ENCODE measurements around the gene KCNAB2.
"Not testable (repeated sequence)": the region's sequence is repeated elsewhere in the genome, so short reads cannot be mapped to it uniquely, and the experiment has no call there.

KCNAB2 gene

DNA sequence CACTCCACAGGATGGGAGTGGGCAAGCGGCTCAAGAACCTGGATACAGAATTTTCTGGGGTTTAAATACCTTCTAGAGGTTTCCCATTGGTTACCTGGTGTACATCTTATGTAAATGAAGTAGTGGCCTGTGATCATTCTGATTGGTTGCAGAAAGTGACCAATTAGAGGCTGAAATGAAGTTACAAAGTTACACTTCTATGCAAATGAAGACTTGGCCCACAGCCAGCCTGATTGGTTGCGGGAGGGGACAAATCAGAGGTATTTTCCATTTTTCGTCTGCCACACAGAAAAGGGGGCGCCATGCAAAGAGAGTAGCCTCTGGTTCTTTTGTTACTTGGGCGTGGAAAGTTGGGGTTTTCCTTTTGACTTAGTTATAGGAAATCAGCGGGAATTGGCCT lies 8.9 kb downstream of the KCNAB2 start:
- no peak for DNase-seq (ENCODE audit: low read depth in 2 of 2)

DNA sequence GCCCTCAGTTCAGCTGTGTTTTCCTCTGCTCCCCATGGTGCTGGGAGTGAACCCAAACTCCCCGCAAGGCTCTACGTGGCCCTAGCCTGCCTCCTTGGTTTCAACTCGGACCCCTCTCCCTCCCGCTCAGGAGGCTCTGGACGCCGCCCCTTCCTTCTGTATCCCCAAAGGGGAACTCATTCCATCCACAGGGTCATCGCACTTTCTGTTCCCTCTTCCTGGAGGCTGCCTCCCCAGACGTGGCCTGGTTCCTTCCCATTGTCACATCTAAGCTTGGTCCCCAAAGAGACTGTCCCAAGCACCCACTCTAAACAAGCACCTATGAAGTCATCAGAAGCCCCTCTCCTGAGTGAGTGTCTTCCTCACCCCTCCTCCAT lies 10.9 kb downstream of the KCNAB2 start:
- DNase-seq (ENCODE audit: low read depth in 2 of 2): no peak

DNA sequence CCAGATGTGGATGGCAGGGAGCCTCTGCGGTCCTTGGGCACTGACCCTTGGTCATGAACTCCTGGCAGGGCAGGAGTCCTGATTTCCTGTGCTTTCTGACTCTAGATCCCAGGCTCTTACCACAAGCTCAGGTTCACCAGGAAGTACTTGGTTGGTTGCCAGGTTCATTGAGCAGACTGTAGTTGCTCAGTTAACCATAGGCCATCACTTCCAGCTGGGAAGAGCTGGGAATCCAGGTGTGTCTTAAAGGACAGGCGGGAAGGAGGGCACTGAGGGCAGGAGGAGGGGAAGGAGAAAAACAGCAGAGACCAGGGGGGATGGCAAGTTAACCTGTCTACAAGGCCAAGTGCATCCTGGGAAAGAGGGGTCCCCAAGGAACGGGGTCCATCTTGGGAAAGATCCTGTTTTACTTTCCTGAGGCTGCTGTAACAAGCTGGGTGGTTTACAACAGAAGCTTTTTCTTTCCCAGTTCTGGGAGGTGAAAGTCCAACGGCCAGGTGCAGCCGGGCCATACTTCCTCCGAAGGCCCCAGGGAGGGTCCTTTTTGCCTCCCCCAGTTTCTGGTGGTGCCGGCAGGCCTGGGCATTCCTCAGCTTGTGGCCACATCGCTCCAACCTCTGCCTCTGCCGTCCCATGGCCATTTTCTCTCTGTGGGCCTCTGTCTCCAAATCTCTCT lies 11.6 kb downstream of the KCNAB2 start:
- no peak for DNase-seq (ENCODE audit: low read depth in 2 of 2)

DNA sequence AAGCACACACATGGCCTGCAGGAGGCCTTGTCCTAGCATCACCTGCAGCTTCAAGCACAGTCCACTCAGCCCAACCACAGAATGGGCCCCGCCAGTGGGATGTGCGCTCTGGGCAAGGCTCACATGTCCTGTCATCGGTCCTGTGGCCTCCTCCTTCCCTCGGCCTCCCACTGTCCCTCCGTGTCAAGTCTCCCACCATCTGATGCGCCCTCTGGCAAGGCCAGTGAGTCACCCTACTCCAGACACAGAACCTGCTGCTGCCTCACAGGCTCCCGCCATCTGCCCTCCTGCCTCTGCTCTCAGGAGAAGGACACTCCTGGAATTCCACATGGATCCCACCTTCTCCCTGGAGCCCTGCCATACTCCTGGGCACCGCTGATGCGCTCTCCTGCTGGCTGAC lies 14.2 kb downstream of the KCNAB2 start:
- no peak for DNase-seq (ENCODE audit: low read depth in 2 of 2)

DNA sequence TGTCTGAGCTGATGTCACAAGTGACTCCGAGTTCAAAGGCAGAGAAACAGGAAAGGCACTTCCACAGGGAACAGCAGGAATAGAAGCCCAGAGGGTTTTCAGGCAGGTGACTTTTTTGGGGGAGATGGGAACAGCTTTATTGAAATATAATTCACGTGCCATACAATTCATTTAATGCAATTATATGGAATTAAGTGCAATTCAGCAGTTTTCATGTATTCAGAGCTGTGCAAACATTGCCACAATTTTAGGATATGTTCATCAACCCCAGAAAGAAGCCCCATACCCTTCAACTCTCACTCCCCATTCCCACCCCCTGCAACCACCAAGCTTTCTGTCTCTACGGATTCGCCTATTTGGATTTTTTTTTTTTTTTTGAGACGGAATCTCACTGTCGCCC lies 17.0 kb downstream of the KCNAB2 start:
- no peak for DNase-seq (ENCODE audit: low read depth in 2 of 2)

DNA sequence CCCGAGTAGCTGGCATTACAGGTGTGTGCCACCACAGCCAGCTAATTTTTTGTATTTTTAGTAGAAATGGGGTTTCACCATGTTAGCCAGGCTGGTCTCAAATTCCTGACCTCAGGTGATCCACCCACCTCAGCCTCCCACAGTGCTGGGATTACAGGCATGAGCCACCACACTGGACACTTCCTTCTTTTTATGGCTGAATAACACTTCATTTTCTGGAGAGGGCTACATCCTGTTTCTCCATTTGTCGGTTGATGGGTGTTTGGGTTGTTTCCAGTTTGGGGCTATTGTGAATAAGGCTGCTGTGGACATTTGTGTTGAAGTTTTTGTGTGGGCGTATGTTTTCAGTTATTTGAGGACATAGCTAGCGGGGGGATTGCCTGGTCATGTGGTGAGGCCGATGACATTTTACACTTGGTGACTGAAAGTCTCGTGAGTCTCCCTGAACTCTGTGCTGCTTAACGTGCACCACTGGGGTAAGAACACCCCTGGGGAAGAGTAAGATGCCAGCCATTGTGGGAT lies 17.9 kb downstream of the KCNAB2 start:
- not testable (repeated sequence) for DNase-seq (ENCODE audit: low read depth in 2 of 2)

DNA sequence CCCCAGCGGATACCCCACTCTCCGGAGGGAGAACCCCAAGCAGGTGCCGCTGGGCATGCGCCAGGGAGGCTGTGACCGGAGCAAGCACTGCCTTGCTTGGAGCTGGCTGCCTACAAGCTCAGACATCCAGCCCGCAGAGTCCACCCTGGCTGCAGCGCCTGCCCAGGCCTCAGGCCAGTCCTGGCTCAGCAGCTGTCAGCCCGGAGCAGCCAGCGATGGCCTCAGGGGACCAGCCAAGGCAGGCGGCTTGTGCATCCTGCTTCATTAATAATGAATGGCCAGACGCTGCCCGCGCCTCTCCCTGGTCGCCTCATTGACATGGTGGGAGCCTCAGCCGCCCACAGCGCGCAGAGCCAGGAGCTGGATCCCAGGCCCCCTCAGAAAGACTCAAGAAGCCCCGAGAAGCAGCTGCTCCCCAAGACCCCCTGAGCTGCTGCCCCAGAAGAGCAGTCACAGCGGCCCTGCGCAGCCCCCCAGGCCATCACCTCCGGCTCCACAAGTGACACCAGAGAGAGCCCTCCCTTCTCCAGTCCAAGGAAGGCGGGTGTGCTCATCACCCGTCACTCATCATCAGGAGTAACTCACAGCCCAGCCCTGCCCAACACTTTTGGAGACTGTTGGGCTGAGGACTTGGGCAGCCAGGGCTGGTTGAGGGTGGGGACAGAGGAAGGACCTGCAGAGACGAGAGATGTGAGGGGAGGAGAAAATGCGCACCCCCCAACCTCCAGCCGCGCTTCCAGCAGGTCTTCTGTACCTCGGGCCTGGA lies 19.6 kb downstream of the KCNAB2 start:
- DNase-seq (ENCODE audit: low read depth in 2 of 2): no peak

DNA sequence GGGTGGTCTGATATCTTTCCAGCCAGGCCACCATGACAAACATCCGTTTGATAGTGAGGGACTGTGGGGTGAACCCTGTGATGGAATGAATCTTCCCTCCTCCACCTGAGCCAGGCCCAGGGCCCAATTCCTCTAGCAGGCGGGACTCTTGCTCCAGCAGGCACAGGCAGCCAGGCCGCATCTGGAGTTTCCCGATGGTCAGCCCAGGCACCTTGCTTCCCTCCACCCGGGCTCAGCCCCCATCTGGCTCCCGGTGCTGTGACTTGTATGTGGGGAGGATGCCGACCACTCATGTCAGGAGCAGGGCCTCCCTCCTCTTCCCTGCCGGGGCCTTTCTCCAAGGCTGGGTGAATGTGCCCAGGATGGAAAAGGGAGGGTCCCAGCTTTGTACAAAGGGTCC lies 21.0 kb downstream of the KCNAB2 start:
- no peak for DNase-seq (ENCODE audit: low read depth in 2 of 2)

DNA sequence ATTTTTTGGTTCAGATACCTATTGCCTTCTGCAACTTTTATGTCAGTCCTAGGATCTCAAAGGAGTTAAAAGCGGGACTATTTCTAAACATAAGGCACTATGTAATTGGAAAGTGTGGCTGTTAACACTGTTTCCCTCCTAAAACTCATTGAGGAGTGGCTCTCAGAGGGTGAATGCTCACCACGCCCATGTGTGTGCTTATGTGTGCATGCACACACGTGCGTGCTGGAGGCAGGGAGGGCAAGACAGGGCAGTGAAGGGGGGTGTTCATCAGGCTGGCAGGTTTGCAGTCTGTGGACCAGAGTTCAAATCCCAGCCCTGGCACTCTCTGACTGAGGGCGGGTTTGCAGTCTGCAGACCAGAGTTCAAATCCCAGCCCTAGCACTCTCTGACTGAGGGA lies 22.4 kb downstream of the KCNAB2 start:
- no peak for DNase-seq (ENCODE audit: low read depth in 2 of 2)

DNA sequence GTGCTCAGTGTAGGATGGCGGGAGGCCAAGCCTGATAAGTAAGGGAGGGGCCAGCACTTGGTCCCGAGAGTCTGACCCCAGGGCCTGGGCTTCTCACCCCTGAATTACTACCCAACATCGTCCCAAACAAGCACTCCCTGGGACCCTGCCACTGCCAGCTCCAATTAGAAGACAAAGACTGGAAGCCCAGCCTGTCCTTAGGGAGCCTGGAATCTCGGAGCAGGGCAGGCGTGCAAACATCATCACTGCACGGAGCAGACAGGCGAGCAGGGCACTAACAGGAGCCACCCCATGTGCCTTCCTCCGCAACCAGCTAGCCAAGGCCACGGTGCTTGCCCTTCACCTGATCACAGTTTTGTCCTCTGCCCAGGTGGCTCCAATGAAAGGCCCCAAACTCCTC lies 23.2 kb downstream of the KCNAB2 start:
- no peak for DNase-seq (ENCODE audit: low read depth in 2 of 2)

DNA sequence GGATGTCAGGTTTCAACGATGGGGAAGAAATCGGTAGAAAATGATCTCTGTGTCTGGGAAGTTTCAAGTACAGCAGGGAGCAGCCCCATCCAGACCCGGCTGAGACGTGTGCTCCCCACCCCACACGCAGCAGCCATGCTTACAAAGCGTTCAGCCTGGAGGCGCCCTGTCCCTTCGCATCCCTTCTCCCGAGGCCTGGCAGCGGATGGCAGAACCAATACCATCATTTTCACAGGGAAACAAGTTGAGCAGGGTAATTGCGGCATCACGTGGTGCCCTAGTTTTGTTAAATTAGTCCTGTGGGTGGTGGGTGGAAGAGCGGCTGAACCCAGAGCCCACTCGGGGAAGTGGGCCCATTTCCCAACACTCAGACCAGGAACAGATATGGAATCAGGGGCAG lies 23.9 kb downstream of the KCNAB2 start:
- DNase-seq (ENCODE audit: low read depth in 2 of 2): no peak

DNA sequence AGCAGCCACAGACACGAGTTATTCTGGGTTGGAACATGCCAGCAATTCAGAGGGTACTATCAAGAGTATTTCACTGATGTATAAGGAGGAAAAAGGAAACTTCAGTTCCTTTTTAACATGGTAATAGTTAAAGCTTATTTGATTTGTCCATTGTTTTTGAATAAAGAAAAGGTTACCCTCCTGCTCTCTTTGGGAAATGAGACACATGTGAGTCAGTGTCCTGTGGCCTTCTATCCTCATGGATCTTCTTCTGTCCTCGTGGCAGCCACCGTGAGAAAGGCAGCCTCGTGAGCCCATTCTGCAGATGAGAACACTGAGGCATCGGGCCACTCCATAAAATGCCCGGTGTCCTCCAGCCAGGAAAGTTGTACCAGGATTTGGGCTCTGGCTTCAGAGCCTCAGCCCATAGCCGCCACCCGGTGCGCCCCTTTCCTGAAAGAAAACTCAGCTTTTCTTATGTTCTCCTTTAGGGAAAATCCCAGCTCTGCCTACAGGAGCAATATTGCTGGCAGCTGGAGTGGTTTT lies 24.8 kb downstream of the KCNAB2 start:
- DNase-seq (ENCODE audit: low read depth in 2 of 2): no peak

DNA sequence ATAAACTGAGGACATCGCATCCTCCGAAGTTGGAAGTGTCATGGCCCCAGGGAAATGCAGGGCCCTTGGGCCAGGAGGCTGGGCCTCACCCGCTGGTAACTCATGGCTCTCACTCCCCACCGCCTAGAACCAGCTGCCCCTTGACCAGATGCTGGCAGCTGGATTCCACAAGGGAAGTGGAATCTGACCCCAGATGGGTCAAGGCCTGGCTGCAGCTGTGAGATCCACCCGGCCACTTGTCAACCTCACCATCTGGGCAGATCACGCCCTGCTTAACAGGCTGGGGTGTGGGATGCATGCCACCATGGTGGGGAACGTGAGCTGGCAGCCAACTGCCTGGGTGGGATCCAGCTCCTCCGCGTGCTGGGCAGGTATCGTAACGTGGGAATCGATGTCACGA lies 25.5 kb downstream of the KCNAB2 start:
- no peak for DNase-seq (ENCODE audit: low read depth in 2 of 2)

DNA sequence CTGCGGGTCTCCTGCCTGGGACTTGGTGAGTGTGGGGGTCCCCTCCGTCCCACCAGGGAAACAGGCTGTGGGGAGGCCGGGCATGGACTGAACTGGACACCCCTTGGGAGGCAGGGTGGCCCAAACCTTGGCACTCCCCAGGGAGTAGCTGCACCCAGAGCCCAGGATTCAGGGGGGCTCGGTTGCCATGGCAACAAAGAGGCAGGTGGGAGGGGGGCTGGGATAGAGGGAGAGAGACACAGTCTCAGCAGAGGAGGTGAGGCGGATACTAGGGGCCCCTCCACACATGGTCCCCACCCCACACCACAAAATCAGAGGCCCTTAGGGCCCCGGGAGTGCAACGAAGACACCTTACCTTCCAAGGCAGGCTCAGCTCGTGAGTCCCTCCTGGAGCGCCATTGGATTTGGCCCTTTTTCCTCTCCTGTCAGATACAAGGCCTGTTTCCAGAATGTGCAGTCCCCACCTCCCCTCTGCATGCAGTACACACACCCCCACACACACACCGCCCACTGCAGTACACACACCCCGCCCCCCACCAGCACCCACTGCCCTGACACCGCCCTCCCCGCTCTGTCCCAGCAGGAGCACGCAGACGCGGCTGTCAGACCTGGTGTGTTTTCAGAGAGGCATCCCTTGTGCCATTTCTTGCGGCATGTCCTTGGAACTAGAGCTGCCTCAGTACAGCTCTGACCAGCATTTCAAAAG lies 27.2 kb downstream of the KCNAB2 start:
- no peak for DNase-seq (ENCODE audit: low read depth in 2 of 2)

DNA sequence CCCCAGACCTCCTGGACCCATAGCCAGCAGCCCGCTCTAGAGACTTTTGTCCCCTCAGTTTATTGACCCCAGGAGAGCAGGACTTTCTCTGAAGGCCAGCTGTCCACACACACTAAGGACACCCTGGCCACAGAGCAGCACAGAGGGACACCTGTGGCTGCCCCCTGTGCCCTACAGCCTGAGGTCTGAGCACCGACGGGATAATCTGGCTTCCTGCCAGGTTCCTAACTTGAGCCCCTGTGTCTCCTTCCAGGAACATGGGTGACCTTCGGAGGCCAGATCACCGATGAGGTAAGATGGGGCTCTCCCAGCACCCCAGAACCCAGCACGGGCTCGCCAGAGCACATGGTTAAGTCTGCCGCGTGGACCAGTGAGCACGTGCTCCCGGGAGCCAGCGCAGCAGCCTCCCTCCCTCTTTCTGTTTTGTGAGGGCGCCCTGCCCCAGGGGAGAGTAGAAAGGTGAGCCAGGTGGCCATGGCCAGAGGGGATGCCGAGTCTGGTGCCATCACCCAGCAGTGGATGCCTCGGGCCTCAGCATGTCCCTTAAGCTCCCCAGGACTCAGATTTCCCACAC lies 27.9 kb downstream of the KCNAB2 start:
- no peak for DNase-seq (ENCODE audit: low read depth in 2 of 2)

DNA sequence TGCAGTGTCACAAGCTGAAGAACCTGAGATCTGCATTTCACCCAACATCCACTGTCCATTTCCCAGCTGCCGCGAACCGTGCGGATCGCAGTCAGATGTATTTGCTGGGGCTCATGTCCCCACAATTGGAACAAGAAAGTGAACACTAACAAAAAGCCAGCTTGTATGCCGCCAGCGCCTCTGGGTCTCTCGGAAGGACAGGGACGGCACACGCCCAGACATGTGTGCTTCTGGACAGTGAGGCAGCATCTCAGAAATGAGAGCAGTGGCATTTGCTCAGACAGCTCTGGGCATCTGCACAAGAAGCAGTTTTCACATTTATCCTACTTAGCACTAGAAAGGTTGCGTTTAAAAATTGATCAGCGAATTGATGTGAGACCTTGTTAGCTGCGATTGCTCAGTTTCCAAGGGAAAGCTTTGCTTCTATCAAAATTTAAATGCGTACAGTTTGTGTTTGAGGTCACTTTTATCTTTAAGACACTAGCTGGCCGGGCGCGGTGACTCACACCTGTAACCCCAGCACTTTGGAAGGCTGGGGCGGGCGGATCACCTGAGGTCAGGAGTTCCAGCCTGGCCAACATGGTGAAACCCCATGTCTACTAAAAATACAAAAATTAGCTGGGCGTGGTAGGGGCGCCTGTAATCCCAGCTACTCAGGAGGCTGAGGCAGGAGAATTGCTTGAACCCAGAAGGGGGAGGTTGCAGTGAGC lies 28.7 kb downstream of the KCNAB2 start:
- no peak for DNase-seq (ENCODE audit: low read depth in 2 of 2)

DNA sequence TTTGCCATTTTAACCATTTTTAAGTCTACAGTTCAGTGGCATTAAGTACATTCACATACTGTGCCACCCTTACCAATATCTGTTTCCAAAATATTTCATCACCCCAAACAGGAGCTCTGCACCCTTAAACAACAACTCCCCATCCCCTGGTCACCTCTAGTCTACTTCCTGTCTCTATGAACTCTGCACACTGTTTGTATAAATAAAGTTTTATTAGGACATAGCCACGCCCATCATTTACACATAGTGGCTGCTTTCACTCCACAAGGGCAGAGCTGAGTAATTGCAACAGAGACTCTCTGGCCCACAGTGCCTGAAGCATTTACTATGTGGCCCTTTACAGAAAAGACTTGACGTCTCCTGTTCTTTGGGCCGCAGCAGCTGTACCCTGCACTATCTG lies 30.1 kb downstream of the KCNAB2 start:
- no peak for DNase-seq (ENCODE audit: low read depth in 2 of 2)

DNA sequence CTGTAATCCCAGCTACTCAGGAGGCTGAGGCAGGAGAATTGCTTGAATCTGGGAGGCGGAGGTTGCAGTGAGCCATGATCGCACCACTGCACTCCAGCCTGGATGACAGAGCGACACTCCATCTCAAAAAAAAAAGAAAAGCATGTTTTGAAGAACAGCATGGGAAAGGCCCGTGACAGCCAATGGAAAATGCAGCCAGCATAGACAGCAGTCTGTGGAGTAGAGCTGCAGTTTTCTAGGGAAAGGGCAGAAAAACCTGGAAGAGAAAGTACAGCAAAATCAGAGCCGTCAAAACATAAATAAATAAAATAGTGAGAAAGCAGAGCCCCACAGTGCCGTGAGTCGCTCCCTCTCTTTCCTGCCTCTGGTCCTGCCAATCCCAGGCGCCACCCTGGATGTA lies 31.4 kb downstream of the KCNAB2 start:
- DNase-seq (ENCODE audit: low read depth in 2 of 2): not testable (repeated sequence)

DNA sequence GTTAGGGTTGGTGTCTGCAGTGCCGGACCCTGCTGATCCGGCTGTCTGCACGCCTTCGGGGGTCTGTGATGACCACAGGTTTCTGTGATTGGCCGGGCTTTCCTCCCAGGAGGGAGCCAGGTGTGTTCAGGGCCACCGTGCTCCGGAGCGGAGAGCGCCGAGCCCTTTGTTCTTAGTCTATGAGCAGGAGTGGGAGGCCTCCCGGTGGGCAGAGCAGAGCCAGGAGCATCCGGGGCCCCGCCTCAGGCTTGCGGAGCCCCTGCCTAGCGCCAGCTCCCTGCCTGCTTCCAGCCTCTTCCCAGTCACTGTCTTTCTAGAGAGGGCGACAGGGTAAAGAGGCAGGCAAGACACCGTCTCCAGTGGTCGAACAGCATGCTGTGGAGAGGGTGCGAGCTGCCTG lies 31.8 kb downstream of the KCNAB2 start:
- DNase-seq (ENCODE audit: low read depth in 2 of 2): no peak

DNA sequence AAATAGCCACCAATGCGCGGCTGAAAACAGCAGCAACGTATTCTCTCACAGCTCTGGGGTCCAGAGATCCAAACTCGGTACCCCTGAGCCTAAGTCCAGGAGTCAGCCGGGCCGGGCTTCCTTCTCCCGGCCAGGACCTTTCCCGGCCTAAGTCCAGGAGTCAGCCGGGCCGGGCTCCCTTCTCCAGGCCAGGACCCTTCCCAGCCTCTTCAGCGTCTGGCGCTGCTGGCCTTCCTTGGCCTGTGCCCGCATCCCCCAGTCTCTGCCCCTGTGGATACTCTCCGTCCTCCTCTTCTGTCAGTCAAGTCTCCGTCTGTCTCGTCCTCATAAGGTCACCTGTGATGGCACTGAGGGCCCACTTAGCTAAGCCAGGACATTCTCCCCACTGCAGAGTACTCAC lies 32.2 kb downstream of the KCNAB2 start:
- no peak for DNase-seq (ENCODE audit: low read depth in 2 of 2)

DNA sequence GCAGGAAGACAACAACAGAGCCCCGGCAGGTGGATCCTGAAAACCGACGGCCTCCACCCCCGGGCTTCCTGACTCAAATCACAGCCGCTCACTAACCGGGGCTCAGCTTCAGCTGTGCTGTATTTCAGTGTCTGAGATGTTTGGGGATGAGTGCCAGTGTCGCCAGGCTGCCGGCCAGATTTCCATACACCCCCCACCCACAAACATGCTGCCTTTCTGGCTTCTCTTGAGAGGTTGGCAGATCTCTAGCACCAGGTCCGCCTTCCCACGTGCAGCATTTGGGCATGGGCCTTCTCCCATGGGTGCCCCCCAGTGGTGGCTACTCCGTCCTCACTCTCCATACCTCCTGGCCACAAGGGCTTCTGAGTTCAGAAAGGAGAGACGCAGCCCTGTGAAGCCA lies 34.8 kb downstream of the KCNAB2 start:
- DNase-seq (ENCODE audit: low read depth in 2 of 2): no peak

DNA sequence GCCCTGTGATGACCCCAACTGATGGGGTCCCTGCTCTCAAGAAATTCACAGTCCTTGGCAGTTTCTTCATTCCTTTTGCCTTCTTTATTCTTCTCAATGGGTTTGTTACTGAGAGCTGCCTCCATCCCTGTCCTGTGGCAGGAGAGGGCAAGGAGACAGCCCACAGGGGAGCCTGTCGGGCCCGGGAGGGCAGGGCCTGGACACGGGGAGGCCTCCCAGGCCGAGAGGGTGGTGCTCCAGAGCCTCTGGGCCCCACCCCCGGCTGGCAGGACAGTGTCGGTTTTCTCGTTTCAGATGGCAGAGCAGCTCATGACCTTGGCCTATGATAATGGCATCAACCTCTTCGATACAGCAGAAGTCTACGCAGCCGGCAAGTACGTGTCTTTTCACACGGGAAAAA lies 36.2 kb downstream of the KCNAB2 start:
- DNase-seq (ENCODE audit: low read depth in 2 of 2): no peak
